GM08714 (cell line): ENCODE measurements around the gene GPR173.

Experiments used
- H3K4me3 ChIP-seq: fragments of 200-500 bp; sonication (Bioruptor generic); 2 replicates; pipeline ENCODE4 v1.5.1; 2014; ENCODE audit warnings: mild to moderate bottlenecking, low read length, inconsistent platforms
- ZNF274 ChIP-seq: IDR thresholded peaks from 2 replicates; pipeline ENCODE4 v1.6.1; 2012; ENCODE audit warnings: mild to moderate bottlenecking, low read depth, low read length

Gene GPR173

GRCh38 chrX:53048169-53049126, at the start of gene GPR173:
Gene GPR173 (plus strand): TSS chrX:53048789. CDS start chrX:53076622, 27,833 bp downstream.
- no peak within 1 kb of the TSS for H3K4me3 ChIP-seq
- no peak for TF ChIP-seq ZNF274

GRCh38 chrX:53000447-53001135, 48.0 kb upstream of the GPR173 start:
- no peak overlapping the region; the same call in 1 of the 2 replicates for H3K4me3 ChIP-seq
- no peak for TF ChIP-seq ZNF274

DNA sequence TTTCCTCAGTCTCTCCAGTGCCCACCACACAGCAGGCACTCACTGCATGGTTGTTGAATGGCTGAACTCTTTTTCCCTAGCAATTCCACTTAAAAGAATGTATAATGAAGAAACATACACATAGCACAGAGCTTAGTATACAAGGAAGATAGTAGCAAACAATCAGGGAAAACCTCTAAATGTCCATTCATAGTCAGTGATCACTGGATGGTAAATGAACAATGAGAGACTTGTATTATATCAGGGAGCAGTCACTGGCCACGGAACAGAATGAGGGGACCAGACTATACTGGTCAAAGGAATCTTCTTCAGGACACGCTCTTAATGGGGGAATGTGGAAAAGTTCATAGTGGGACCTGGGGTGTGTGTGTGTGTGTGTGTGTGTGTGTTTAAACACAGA, 46.6 kb upstream of the GPR173 start:
- TF ChIP-seq ZNF274, result no peak

GRCh38 chrX:53003111-53003510, 45.5 kb upstream of the GPR173 start:
- H3K4me3 ChIP-seq, result no peak overlapping the region
- no peak for TF ChIP-seq ZNF274

More for the DNA sequence above, 46.6 kb upstream of the GPR173 start:
- H3K4me3 ChIP-seq, result no peak overlapping the region

- H3K4me3 ChIP-seq, result no peak overlapping the region
- no peak for TF ChIP-seq ZNF274
These were observed 44.6 kb upstream of the GPR173 start for GRCh38 chrX:53004038-53004437.

DNA sequence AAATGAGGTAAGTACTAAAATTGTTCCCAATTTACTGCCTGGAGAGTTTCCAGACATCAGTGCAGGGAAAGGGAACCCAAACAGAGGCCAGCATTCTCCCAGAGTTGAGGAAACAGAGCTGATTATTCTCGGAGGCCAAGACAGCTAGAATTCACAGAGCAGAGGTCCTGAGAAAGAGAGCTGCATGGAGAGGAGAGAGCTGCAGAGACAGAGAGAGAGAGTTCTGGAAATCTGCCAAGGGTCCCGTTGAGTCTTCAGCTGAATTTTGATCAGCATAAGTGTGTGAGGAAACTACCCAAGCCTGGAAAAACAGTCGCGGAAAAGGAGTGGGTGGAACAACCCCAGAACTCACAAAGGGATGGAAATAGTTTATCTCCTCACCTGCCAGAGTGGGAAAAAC, 43.8 kb upstream of the GPR173 start:
- no peak overlapping the region for H3K4me3 ChIP-seq

DNA sequence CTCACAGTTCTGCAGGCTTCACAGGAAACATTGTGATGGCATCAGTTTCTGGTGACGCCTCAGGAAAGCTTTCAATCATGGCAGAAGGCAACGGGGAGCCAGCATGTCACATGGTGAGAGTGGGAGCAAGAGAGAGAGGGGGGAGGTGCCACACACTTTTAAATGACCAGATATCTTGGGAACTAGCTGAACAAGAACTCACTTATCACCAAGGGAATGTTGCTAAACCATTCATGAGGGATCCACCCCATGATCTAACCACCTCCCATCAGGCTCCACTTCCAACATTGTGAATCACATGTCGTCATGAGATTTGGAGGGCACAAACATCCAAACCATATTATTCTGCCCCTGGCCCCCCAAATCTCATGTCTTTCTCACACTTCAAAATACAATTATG, 43.3 kb upstream of the GPR173 start:
- no peak for TF ChIP-seq ZNF274
- H3K4me3 ChIP-seq, result no peak overlapping the region

More for the DNA sequence above, 43.8 kb upstream of the GPR173 start:
- TF ChIP-seq ZNF274, result no peak

DNA sequence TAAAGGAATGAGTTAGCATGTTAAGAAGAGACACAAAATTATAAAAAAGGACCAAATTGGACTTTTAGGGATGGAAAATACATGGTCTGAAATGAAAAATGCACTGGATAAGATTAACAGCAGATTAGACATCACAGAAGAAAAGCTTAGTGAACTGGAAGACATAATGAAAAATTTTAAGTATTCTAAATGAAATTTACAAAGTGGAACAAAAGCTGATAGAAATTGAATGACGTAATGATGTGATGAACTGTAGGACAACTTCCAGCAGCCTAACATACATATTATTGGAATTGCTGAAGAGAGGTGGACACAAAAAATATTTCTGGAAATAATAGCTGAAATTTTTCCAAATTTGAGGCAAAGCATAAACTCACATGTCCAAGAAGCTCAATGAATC, 39.6 kb upstream of the GPR173 start:
- H3K4me3 ChIP-seq, result no peak overlapping the region
- no peak for TF ChIP-seq ZNF274

DNA sequence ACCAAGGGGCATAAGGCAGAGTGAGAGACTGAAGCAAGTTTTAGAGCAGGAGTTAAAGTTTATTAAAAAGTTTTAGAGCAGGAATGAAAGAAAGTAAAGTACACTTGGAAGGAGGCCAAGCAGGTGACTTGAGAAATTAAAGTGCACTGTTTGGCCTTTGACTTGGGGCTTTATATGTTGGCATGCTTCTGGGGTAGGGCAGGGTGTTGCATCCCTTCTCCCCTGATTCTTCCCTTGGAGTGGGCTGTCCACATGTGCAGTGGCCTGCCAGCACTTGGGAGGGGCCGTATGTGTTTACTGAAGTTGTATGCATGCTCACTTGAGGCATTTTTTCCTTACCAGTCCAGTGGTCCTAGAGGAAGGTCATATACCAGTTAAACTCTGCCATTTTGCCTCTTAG, 35.3 kb upstream of the GPR173 start:
- no peak for TF ChIP-seq ZNF274
- no peak overlapping the region for H3K4me3 ChIP-seq

DNA sequence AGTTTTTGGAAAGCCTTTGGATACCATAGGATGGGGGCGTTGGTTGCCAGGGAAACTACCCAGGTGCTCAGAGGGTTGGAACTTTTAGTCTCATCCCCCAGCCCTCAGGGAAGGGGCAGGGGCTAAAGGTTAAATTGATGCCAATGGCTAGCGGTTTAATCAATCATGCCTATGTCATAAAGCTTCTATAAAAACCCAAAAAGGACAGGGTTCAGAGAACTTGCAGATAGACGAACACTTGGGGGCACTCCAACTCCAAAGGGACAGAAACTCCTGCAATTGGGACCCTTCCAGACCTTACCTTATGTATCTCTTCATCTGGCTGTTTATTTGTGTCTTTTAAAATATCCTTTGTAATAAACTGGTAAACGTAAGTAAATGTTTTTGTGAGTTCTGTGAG, 30.0 kb upstream of the GPR173 start:
- TF ChIP-seq ZNF274, result no peak
- no peak overlapping the region for H3K4me3 ChIP-seq

GRCh38 chrX:53022381-53022780, 26.2 kb upstream of the GPR173 start:
- no peak for TF ChIP-seq ZNF274
- H3K4me3 ChIP-seq, result no peak overlapping the region

DNA sequence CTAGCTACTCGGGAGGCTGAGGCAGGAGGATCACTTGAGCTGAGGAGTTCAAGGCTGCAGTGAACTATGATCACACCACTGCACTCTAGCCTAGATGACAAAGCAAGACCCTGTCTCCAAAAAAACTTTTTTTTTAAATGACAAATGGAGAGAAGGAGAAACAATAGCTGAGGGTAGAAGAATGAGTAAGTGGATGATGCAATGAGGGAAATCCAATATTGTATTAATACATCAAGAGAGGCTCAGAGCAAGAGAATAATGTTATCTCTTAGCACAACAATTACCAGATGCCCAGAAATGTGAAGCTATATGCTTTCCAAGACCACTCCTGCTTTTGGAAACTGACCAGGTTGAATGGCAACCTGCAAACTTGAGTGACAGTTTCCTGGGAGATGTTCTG, 19.9 kb upstream of the GPR173 start:
- H3K4me3 ChIP-seq, result no peak overlapping the region
- TF ChIP-seq ZNF274, result no peak

DNA sequence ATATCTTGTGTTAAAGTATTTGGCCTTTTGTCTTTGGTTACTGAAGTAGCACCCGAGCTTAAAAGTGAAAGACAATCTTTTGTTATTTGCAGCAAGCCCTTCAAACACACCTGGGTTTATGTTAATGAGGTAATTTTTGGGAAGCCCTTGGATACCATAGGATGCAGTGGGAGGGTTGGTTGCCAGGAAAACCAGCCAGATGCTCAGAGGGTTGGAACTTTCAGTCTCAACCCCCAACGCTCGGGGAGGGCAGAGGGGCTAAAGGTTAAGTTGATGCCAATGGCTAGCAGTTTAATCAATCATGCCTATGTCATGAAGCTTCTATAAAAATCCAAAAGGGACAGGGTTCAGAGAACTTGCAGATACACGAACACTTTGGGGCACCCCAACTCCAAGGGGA, 17.2 kb upstream of the GPR173 start:
- no peak for TF ChIP-seq ZNF274
- no peak overlapping the region for H3K4me3 ChIP-seq

- H3K4me3 ChIP-seq, result no peak overlapping the region
- no peak for TF ChIP-seq ZNF274
These were observed 12.4 kb upstream of the GPR173 start for GRCh38 chrX:53036149-53036548.

- no peak for TF ChIP-seq ZNF274
- H3K4me3 ChIP-seq, result no peak overlapping the region
These were observed 9.4 kb upstream of the GPR173 start for GRCh38 chrX:53039236-53039635.
